ENCODE results near the gene MS4A14.
A peak's percentile ranks its signal among the peaks of the same experiment; 100 is the strongest.
"Not testable (repeated sequence)": the region's sequence is repeated elsewhere in the genome, so short reads cannot be mapped to it uniquely, and the experiment has no call there.

The MS4A14 gene

DNA sequence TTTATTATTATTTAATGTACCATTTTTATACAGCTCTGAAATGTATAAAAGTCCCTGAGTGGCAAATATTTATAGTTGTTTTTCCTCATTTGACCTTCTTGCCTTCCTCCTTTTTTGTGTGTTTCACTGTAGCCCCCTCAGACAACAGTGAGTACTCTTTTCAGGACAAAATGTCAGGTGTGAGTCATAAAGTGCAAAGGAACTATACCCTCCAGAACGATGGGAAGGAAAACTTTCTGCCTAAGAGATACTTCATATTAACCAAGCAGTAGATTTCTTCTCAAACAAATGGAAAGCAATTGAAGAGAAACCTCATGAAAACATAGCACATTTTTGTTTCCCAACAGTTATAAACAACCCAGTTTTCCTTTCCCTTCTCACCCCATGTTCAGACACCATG is 34.0 kb upstream of the MS4A14 start:
- peak overlapping the region; percentile 88 for H2AFZ ChIP-seq (ENCODE audit: low read depth, low read length, severe bottlenecking)
- no peaks in the 10 kb centered on the region for H3K9me2 ChIP-seq (replicated peaks; ENCODE audit: insufficient read depth, low read length)
- no peak overlapping the region for H3K9ac ChIP-seq (ENCODE audit: low read length)
- H3K9me3 ChIP-seq (ENCODE audit: insufficient read depth, low read length) = peaks cover 35% of the 10 kb centered on the region; the same call in 1 of the 2 replicates
- TF ChIP-seq, protein P1, sequence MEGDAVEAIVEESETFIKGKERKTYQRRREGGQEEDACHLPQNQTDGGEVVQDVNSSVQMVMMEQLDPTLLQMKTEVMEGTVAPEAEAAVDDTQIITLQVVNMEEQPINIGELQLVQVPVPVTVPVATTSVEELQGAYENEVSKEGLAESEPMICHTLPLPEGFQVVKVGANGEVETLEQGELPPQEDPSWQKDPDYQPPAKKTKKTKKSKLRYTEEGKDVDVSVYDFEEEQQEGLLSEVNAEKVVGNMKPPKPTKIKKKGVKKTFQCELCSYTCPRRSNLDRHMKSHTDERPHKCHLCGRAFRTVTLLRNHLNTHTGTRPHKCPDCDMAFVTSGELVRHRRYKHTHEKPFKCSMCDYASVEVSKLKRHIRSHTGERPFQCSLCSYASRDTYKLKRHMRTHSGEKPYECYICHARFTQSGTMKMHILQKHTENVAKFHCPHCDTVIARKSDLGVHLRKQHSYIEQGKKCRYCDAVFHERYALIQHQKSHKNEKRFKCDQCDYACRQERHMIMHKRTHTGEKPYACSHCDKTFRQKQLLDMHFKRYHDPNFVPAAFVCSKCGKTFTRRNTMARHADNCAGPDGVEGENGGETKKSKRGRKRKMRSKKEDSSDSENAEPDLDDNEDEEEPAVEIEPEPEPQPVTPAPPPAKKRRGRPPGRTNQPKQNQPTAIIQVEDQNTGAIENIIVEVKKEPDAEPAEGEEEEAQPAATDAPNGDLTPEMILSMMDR (IDR thresholded peaks at IDR 0.05; ENCODE audit: insufficient read depth, low read length, poor library complexity, severe bottlenecking) = no peak
- no peak for TF ChIP-seq EZH2phosphoT487 (conservative IDR thresholded peaks at IDR 0.05; ENCODE audit: low read length)
- no peaks in the 10 kb centered on the region for H4K20me1 ChIP-seq (ENCODE audit: low read depth, low read length)
- H3K4me3 ChIP-seq (ENCODE audit: insufficient read depth, low read length, poor library complexity, severe bottlenecking) = no peak overlapping the region
- H3K27me3 ChIP-seq (ENCODE audit: low read length) = no peaks in the 10 kb centered on the region
- H3K27ac ChIP-seq (ENCODE audit: low read depth, low read length) = peak overlapping the region; percentile 85
- peaks cover 16% of the 10 kb centered on the region for H3F3A ChIP-seq (ENCODE audit: insufficient read depth)
- no peaks in the 10 kb centered on the region for H3K36me3 ChIP-seq (ENCODE audit: low read length)
- H3K79me2 ChIP-seq (ENCODE audit: insufficient read depth, low read length) = peaks cover 8% of the 10 kb centered on the region
- peak overlapping the region; percentile 9 for H3K4me2 ChIP-seq (ENCODE audit: low read depth, low read length, poor library complexity, severe bottlenecking)

DNA sequence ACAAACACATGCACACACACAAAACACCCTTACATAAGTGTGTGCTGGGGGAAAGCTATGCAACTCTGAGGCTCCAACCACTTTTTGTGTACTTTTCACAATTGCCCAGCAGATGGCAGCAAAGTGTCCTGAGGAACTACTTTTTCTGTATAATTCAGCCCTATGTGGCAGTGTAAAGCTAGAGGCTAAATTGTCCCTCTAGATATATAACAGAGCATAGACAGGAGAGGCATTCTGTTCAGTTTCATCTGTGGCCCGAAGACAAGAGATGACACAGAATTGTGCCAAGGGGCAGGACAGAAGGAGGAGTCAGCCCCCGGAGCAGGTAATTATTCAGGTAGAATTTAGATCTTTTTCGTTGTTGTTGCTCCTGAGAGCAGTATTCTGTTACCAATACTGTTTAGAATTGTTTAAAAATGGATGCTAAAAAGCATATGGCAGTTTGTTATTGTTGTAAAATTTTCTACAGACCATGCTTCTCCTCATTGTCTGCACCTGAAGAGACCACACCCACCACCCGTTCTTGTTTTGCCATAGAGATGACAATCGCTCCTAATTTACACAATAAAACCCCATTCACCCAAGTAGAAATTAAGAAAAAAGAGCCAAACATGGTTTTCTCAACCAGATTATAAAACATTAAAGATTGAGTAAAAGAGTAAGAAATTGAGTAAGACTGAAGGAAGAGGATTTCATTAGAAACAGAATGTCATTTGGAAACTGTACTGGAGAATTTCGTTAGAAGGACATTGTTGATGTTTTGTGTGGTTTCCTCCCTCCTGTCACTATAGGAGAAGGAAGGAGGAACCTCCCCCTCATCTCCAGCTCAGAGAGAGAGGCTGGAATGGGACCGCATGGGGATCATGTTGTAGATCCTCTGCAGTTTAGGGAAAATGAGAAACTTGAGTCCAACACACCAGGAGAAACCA is 32.5 kb upstream of the MS4A14 start:
- Histone ChIP-seq H4K20me1 (ENCODE audit: low read depth, low read length) (no peaks in the 10 kb centered on the region), H3K4me3 (ENCODE audit: insufficient read depth, low read length, poor library complexity, severe bottlenecking) (peak overlapping the region; percentile 40), H3K79me2 (ENCODE audit: insufficient read depth, low read length) (peaks cover 8% of the 10 kb centered on the region), H3K36me3 (ENCODE audit: low read length) (peaks cover 2% of the 10 kb centered on the region; the same call in 1 of the 2 replicates), H3K27me3 (ENCODE audit: low read length) (no peaks in the 10 kb centered on the region), H3K9ac (ENCODE audit: low read length) (peak overlapping the region; percentile 57), H3K9me3 (ENCODE audit: insufficient read depth, low read length) (peaks cover 35% of the 10 kb centered on the region; the same call in 1 of the 2 replicates), H3K27ac (ENCODE audit: low read depth, low read length) (peak overlapping the region; percentile 85), H3F3A (ENCODE audit: insufficient read depth) (peaks cover 20% of the 10 kb centered on the region), H2AFZ (ENCODE audit: low read depth, low read length, severe bottlenecking) (peak overlapping the region; percentile 88), H3K9me2 (replicated peaks; ENCODE audit: insufficient read depth, low read length) (no peaks in the 10 kb centered on the region), H3K4me2 (ENCODE audit: low read depth, low read length, poor library complexity, severe bottlenecking) (peak overlapping the region; percentile 91)
- TF ChIP-seq, protein P1 (IDR thresholded peaks at IDR 0.05; ENCODE audit: insufficient read depth, low read length, poor library complexity, severe bottlenecking) = peak; percentile 62
- no peak for TF ChIP-seq EZH2phosphoT487 (conservative IDR thresholded peaks at IDR 0.05; ENCODE audit: low read length)

DNA sequence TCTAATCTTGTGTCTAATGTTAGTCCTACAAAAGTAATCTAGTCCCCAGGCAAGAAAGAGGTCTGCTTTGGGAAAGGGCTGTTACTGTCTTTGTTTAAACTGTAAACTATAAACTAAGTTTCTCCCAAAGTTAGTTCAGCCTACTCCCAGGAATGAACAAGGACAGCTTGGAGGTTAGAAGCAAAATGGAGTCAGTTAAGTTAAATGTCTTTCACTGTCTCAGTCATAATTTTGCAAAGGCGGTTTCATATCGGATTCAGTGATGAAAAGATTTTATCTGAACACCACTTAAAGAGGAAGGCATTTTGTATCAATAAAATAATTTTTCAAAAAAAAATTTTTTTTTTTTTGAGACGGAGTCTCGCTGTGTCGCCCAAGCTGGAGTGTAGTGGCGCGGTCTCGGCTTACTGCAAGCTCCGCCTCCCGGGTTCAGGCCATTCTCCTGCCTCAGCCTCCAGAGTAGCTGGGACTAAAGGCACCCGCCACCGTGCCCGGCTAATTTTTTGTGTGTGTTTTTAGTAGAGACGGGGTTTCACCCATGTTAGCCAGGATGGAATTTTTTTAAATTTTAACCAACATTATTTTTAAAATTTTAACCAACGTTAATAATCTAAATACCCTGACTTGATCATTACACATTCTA is 29.9 kb upstream of the MS4A14 start:
- H3K9me2 ChIP-seq (replicated peaks; ENCODE audit: insufficient read depth, low read length); H3K27me3 ChIP-seq (ENCODE audit: low read length); H2AFZ ChIP-seq (ENCODE audit: low read depth, low read length, severe bottlenecking); H3K79me2 ChIP-seq (ENCODE audit: insufficient read depth, low read length); H3K9ac ChIP-seq (ENCODE audit: low read length); H4K20me1 ChIP-seq (ENCODE audit: low read depth, low read length); H3K36me3 ChIP-seq (ENCODE audit: low read length): not testable (repeated sequence)
- peak overlapping the region; percentile 85 for H3K27ac ChIP-seq (ENCODE audit: low read depth, low read length)
- peaks cover 20% of the 10 kb centered on the region for H3F3A ChIP-seq (ENCODE audit: insufficient read depth)
- peaks cover 11% of the 10 kb centered on the region; the same call in 1 of the 2 replicates for H3K9me3 ChIP-seq (ENCODE audit: insufficient read depth, low read length)
- peak overlapping the region; percentile 54 for H3K4me2 ChIP-seq (ENCODE audit: low read depth, low read length, poor library complexity, severe bottlenecking)
- H3K4me3 ChIP-seq (ENCODE audit: insufficient read depth, low read length, poor library complexity, severe bottlenecking) = peak overlapping the region; percentile 15
